Fibroblast of lung (primary cell): ENCODE results near the gene MIX23. TPM values are rescaled to one million over a fixed set of nuclear protein-coding genes. Genes with fewer than 3 reads are reported as not detected.

Experiments used
- DNase-seq, 2 donors: peaks; one replicate each; pipeline versions ENCODE4 v3.0.0 to v3.0.0-alpha.2; 2010; ENCODE audit warnings: low read depth in 2 of 2
- H2AFZ ChIP-seq: 2 replicates; pipeline ENCODE4 v1.5.1; 2012; ENCODE audit warnings: low read length, control low read depth, inconsistent platforms
- H3K27ac ChIP-seq: 2 replicates; pipeline ENCODE4 v1.5.1; 2011; ENCODE audit warnings: low read length, control low read depth; ENCODE audit not compliant: insufficient read depth
- H3K27me3 ChIP-seq: 2 replicates; pipeline ENCODE4 v1.5.1; 2011; ENCODE audit warnings: mild to moderate bottlenecking, low read length; ENCODE audit not compliant: control insufficient read depth, insufficient read depth
- H3K36me3 ChIP-seq: 2 replicates; pipeline ENCODE4 v1.5.1; 2011; ENCODE audit warnings: low read length; ENCODE audit not compliant: control insufficient read depth, insufficient read depth
- H3K4me1 ChIP-seq: 2 replicates; pipeline ENCODE4 v1.5.1; 2011; ENCODE audit warnings: low read length; ENCODE audit not compliant: control insufficient read depth, insufficient read depth; ENCODE audit errors: extremely low read depth
- H3K4me2 ChIP-seq: 2 replicates; pipeline ENCODE4 v1.5.1; 2011; ENCODE audit warnings: low read length, control low read depth; ENCODE audit not compliant: insufficient read depth; ENCODE audit errors: extremely low read depth
- H3K4me3 ChIP-seq, 4 experiments: fragments of 200-600 bp in 1 of 4; sonication (generic) in 1 of 4; replicated peaks in 1 of 4; 2 replicates each; pipeline ENCODE4 v1.5.1; 2011 to 2016; ENCODE audit warnings: low read length in 4 of 4, low read depth in 3 of 4, mild to moderate bottlenecking in 3 of 4, control low read depth in 2 of 4, inconsistent platforms in 1 of 4, mixed read lengths in 1 of 4; ENCODE audit not compliant: insufficient read depth in 1 of 4; ENCODE audit errors: control extremely low read depth in 1 of 4
- H3K79me2 ChIP-seq: 2 replicates; pipeline ENCODE4 v1.5.1; 2012; ENCODE audit warnings: mild to moderate bottlenecking, low read length, inconsistent platforms; ENCODE audit not compliant: control insufficient read depth, insufficient read depth
- H3K9ac ChIP-seq: 2 replicates; pipeline ENCODE4 v1.5.1; 2011; ENCODE audit warnings: mild to moderate bottlenecking, low read length, control low read depth; ENCODE audit not compliant: insufficient read depth
- H3K9me3 ChIP-seq: 2 replicates; pipeline ENCODE4 v1.5.1; 2012; ENCODE audit warnings: low read depth, low read length; ENCODE audit not compliant: control insufficient read depth, insufficient read depth
- H4K20me1 ChIP-seq: 2 replicates; pipeline ENCODE4 v1.5.1; 2011; ENCODE audit warnings: low read length; ENCODE audit not compliant: control insufficient read depth, insufficient read depth; ENCODE audit errors: extremely low read depth
- CTCF ChIP-seq, 2 donors: IDR thresholded peaks in 1 of 2; conservative IDR thresholded peaks in 1 of 2; 1 replicate in 1 of 2; 2 replicates in 1 of 2; pipeline ENCODE4 v1.5.1; 2011 to 2012; ENCODE audit warnings: low read length in 2 of 2, control low read depth in 1 of 2, inconsistent platforms in 1 of 2, low read depth in 1 of 2, mild to moderate bottlenecking in 1 of 2
- EZH2 ChIP-seq: IDR thresholded peaks from 2 replicates; pipeline ENCODE4 v1.5.1; 2012; ENCODE audit warnings: low read length, control low read depth, mild to moderate bottlenecking; ENCODE audit errors: missing control alignments
- polyA plus RNA-seq, 2 donors: library from polyadenylated mRNA; depleted of rRNA in 1 of 2; stranded (reverse) in 1 of 2; unstranded in 1 of 2; fragments of >200 nt; gene quantifications; 2 replicates each; pipeline ENCODE4 v1.2.1, GENCODE V29; 2011 to 2012; ENCODE audit warnings: missing spikeins in 1 of 2
- total RNA-seq: library from RNA; depleted of rRNA; stranded (reverse); fragments of >200 nt; gene quantifications from 2 replicates; pipeline ENCODE4 v1.2.1, GENCODE V29; 2014

The MIX23 gene
- total and polyA plus RNA-seq, 2 donors (not counting 1 experiment from before 2014, with no cell fraction given), result 22.3 to 30.9 TPM

DNA sequence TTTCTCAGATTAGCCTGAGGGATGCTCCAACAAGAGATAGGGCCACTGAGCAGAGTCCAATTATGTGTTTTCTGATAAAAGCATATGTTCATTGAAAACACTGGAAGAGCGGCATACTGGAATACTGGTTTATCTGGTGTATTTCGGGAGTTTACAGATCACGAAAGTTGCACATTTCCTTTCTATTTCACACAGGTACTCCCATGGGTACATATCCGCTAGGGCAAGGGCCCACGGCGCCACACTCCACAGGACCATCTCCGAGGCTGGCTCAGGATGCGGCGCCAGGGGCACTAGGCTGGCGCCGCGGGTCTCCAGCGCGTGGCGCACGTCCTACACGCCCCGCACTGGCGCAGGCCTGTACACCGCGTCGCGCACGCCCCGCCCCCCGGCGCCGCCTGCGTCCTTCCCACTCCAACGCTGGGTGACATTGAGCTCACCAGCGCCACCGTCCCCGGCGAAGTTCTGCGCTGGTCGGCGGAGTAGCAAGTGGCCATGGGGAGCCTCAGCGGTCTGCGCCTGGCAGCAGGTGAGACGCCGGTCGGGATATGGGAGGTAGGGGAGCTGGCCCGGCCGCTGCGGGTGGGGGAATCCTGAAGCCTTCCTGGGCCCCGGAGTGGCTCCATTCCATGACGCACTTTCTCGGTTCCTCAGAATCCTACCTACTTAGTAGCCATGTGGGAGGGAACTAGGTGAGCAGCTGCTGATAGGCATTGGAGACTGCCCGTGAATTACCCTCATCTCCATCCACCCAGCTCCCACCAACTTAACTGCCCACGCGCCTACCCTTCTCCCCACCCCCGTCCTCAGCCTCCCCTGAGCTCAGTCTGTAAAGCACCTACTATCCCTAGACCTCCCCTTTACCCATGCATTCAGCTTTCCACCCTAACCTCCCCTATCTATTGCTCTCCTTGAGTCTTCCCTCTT is 1.0 kb upstream of the MIX23 start, which contains the start of gene FAM162A:
FAM162A (plus strand) TSS at position 412 of the 927 bp plus-strand sequence; CDS start at position 496, 84 bp downstream.
- Histone ChIP-seq H3K4me2 (peak within 1 kb of the TSS; percentile 99), H3K4me3 (peak within 1 kb of the TSS; percentile 83 to 91 (median 84)), H3K9ac (peak within 1 kb of the TSS; percentile 72), H4K20me1 (no peaks in the 10 kb centered on the region), H3K27me3 (no peaks in the 10 kb centered on the region), H3K27ac (peak within 1 kb of the TSS; percentile 70), H3K4me1 (peaks cover 4% of the 10 kb centered on the region), H3K79me2 (peaks cover 14% of the 10 kb centered on the region), H2AFZ (peak within 1 kb of the TSS; percentile 99), H3K9me3 (no peaks in the 10 kb centered on the region), H3K36me3 (no peaks in the 10 kb centered on the region)
- peak; percentile 82 to 83 for DNase-seq
- TF ChIP-seq EZH2 (no peak), CTCF (conservative IDR thresholded peaks at IDR 0.05 in 1 of 2, IDR thresholded peaks at IDR 0.05 in 1 of 2; ENCODE audit: low read depth in 1 of 2, low read length in 2 of 2) (peak; percentile 24 to 35)

- Histone ChIP-seq H3K4me1 (no peaks in the 10 kb centered on the region), H4K20me1 (no peaks in the 10 kb centered on the region), H2AFZ (no peak overlapping the region), H3K9ac (no peak overlapping the region), H3K79me2 (peaks cover 14% of the 10 kb centered on the region), H3K4me2 (no peak overlapping the region), H3K36me3 (no peaks in the 10 kb centered on the region), H3K9me3 (no peaks in the 10 kb centered on the region), H3K27ac (no peak overlapping the region), H3K27me3 (no peaks in the 10 kb centered on the region), H3K4me3 (no peak overlapping the region)
- no peak for DNase-seq
- TF ChIP-seq CTCF (conservative IDR thresholded peaks at IDR 0.05 in 1 of 2, IDR thresholded peaks at IDR 0.05 in 1 of 2; ENCODE audit: low read depth in 1 of 2, low read length in 2 of 2) (no peak), EZH2 (no peak)
Measured at GRCh38 chr3:122377975-122378374, 5.1 kb downstream of the MIX23 start.

GRCh38 chr3:122374034-122374433 is 9.0 kb downstream of the MIX23 start:
- Histone ChIP-seq H3K27ac (no peak overlapping the region), H3K9ac (no peak overlapping the region), H2AFZ (no peak overlapping the region), H3K4me3 (no peak overlapping the region), H3K4me1 (no peaks in the 10 kb centered on the region), H3K9me3 (no peaks in the 10 kb centered on the region), H4K20me1 (no peaks in the 10 kb centered on the region), H3K79me2 (no peaks in the 10 kb centered on the region), H3K27me3 (no peaks in the 10 kb centered on the region), H3K4me2 (no peak overlapping the region), H3K36me3 (peaks cover 3% of the 10 kb centered on the region)
- DNase-seq, result no peak
- TF ChIP-seq EZH2 (no peak), CTCF (conservative IDR thresholded peaks at IDR 0.05 in 1 of 2, IDR thresholded peaks at IDR 0.05 in 1 of 2; ENCODE audit: low read depth in 1 of 2, low read length in 2 of 2) (no peak)
